Measurements from ENCODE around the gene ENPP5.
"Not testable (repeated sequence)": the region's sequence is repeated elsewhere in the genome, so short reads cannot be mapped to it uniquely, and the experiment has no call there.

ENPP5 gene

GRCh38 chr6:46186583-46186982 lies 15.8 kb upstream of the ENPP5 start:
- Histone ChIP-seq H4K20me1 (no peaks in the 10 kb centered on the region), H3K4me1 (no peaks in the 10 kb centered on the region), H3K36me3 (no peaks in the 10 kb centered on the region), H3K27me3 (no peaks in the 10 kb centered on the region), H3K9ac (no peak overlapping the region), H3K27ac (no peak overlapping the region), H3K4me3 (no peak overlapping the region), H3K9me3 (replicated peaks in 1 of 11) (no peaks in the 10 kb centered on the region), H3K4me2 (no peak overlapping the region)
- TF ChIP-seq Cebpa-rat (IDR thresholded peaks at IDR 0.05): no peak

GRCh38 chr6:46184114-46184513 lies 13.3 kb upstream of the ENPP5 start:
- Histone ChIP-seq H3K27me3 (no peaks in the 10 kb centered on the region), H3K9ac (no peak overlapping the region), H3K4me1 (no peaks in the 10 kb centered on the region), H3K36me3 (no peaks in the 10 kb centered on the region), H4K20me1 (no peaks in the 10 kb centered on the region), H3K4me2 (no peak overlapping the region), H3K9me3 (replicated peaks in 1 of 11) (no peaks in the 10 kb centered on the region), H3K4me3 (no peak overlapping the region), H3K27ac (no peak overlapping the region)
- TF ChIP-seq Cebpa-rat (IDR thresholded peaks at IDR 0.05): no peak

- H3K36me3 ChIP-seq: no peaks in the 10 kb centered on the region
- no peak for TF ChIP-seq Cebpa-rat (IDR thresholded peaks at IDR 0.05)
- no peak overlapping the region for H3K9ac ChIP-seq
- H3K4me3 ChIP-seq: no peak overlapping the region
- H3K9me3 ChIP-seq (replicated peaks in 1 of 11): no peaks in the 10 kb centered on the region; a peak in 1 of 22 replicates
- no peak overlapping the region for H3K4me2 ChIP-seq
- no peak overlapping the region for H3K27ac ChIP-seq
- H4K20me1 ChIP-seq: no peaks in the 10 kb centered on the region
- no peaks in the 10 kb centered on the region for H3K4me1 ChIP-seq
- no peaks in the 10 kb centered on the region for H3K27me3 ChIP-seq
Measured at GRCh38 chr6:46175976-46176375, 5.2 kb upstream of the ENPP5 start.

GRCh38 chr6:46175446-46175845 lies 4.7 kb upstream of the ENPP5 start:
- no peaks in the 10 kb centered on the region for H3K4me1 ChIP-seq
- no peaks in the 10 kb centered on the region for H3K27me3 ChIP-seq
- no peak overlapping the region for H3K27ac ChIP-seq
- no peaks in the 10 kb centered on the region for H4K20me1 ChIP-seq
- no peak overlapping the region for H3K4me2 ChIP-seq
- no peaks in the 10 kb centered on the region for H3K36me3 ChIP-seq
- TF ChIP-seq Cebpa-rat (IDR thresholded peaks at IDR 0.05): no peak
- H3K9ac ChIP-seq: no peak overlapping the region
- H3K4me3 ChIP-seq: no peak overlapping the region
- peaks cover 0 to 4% (median 0%) of the 10 kb centered on the region in 11 experiments; a peak in 2 of 22 replicates for H3K9me3 ChIP-seq (replicated peaks in 1 of 11)

- no peaks in the 10 kb centered on the region for H4K20me1 ChIP-seq
- H3K36me3 ChIP-seq: no peaks in the 10 kb centered on the region
- peaks cover 0 to 7% (median 0%) of the 10 kb centered on the region in 11 experiments; a peak in 2 of 22 replicates for H3K9me3 ChIP-seq (replicated peaks in 1 of 11)
- TF ChIP-seq Cebpa-rat (IDR thresholded peaks at IDR 0.05): no peak
- no peak overlapping the region for H3K4me3 ChIP-seq
- H3K27me3 ChIP-seq: no peaks in the 10 kb centered on the region
- H3K27ac ChIP-seq: no peak overlapping the region
- no peak overlapping the region for H3K9ac ChIP-seq
- H3K4me1 ChIP-seq: no peaks in the 10 kb centered on the region
- no peak overlapping the region for H3K4me2 ChIP-seq
Measured at GRCh38 chr6:46174904-46175303, 4.1 kb upstream of the ENPP5 start.

- H3K4me2 ChIP-seq: no peak overlapping the region
- H4K20me1 ChIP-seq: no peaks in the 10 kb centered on the region
- no peak overlapping the region for H3K4me3 ChIP-seq
- H3K27me3 ChIP-seq: no peaks in the 10 kb centered on the region
- no peaks in the 10 kb centered on the region for H3K4me1 ChIP-seq
- no peak for TF ChIP-seq Cebpa-rat (IDR thresholded peaks at IDR 0.05)
- H3K9ac ChIP-seq: no peak overlapping the region
- peaks cover 0 to 7% (median 0%) of the 10 kb centered on the region in 11 experiments; a peak in 2 of 22 replicates for H3K9me3 ChIP-seq (replicated peaks in 1 of 11)
- H3K27ac ChIP-seq: no peak overlapping the region
- H3K36me3 ChIP-seq: no peaks in the 10 kb centered on the region
Measured at GRCh38 chr6:46172176-46172575, 1.4 kb upstream of the ENPP5 start.

GRCh38 chr6:46160102-46160501 lies 10.7 kb downstream of the ENPP5 start:
- TF ChIP-seq Cebpa-rat (IDR thresholded peaks at IDR 0.05): no peak
- Histone ChIP-seq H3K4me3 (no peak overlapping the region), H3K4me2 (no peak overlapping the region), H3K36me3 (no peaks in the 10 kb centered on the region), H3K27me3 (no peaks in the 10 kb centered on the region), H4K20me1 (no peaks in the 10 kb centered on the region), H3K9me3 (replicated peaks in 1 of 11) (peaks cover 0 to 16% (median 10%) of the 10 kb centered on the region in 11 experiments; a peak in 13 of 22 replicates), H3K4me1 (peaks cover 0 to 12% (median 2%) of the 10 kb centered on the region in 10 experiments; a peak in 8 of 20 replicates), H3K9ac (no peak overlapping the region), H3K27ac (no peak overlapping the region)

GRCh38 chr6:46159229-46159628 lies 11.6 kb downstream of the ENPP5 start:
- H3K9me3 ChIP-seq (replicated peaks in 1 of 11): peaks cover 0 to 16% (median 9%) of the 10 kb centered on the region in 11 experiments; a peak in 13 of 22 replicates
- no peak overlapping the region for H3K4me3 ChIP-seq
- no peak overlapping the region for H3K27ac ChIP-seq
- no peaks in the 10 kb centered on the region for H3K27me3 ChIP-seq
- no peak overlapping the region for H3K9ac ChIP-seq
- no peak overlapping the region for H3K4me2 ChIP-seq
- no peaks in the 10 kb centered on the region for H4K20me1 ChIP-seq
- no peaks in the 10 kb centered on the region for H3K36me3 ChIP-seq
- peaks cover 0 to 21% (median 4%) of the 10 kb centered on the region in 10 experiments; a peak in 9 of 20 replicates for H3K4me1 ChIP-seq
- TF ChIP-seq Cebpa-rat (IDR thresholded peaks at IDR 0.05): no peak

GRCh38 chr6:46156701-46157100 lies 14.1 kb downstream of the ENPP5 start:
- Histone ChIP-seq H3K9ac (no peak overlapping the region), H3K4me3 (no peak overlapping the region), H3K27me3 (no peaks in the 10 kb centered on the region), H3K4me1 (peaks cover 0 to 38% (median 10%) of the 10 kb centered on the region in 10 experiments; a peak in 12 of 20 replicates), H3K27ac (no peak overlapping the region), H3K9me3 (replicated peaks in 1 of 11) (peaks cover 0 to 26% (median 15%) of the 10 kb centered on the region in 11 experiments; a peak in 15 of 22 replicates), H4K20me1 (no peaks in the 10 kb centered on the region), H3K4me2 (no peak overlapping the region), H3K36me3 (no peaks in the 10 kb centered on the region)
- TF ChIP-seq Cebpa-rat (IDR thresholded peaks at IDR 0.05): no peak

- not testable (repeated sequence) for H3K9ac ChIP-seq; H4K20me1 ChIP-seq; H3K36me3 ChIP-seq; H3K27ac ChIP-seq; H3K4me2 ChIP-seq; H3K27me3 ChIP-seq; H3K9me3 ChIP-seq (replicated peaks in 1 of 11); H3K4me3 ChIP-seq
- H3K4me1 ChIP-seq: peaks cover 0 to 15% (median 6%) of the 10 kb centered on the region in 10 experiments; a peak in 11 of 20 replicates
Measured at GRCh38 chr6:46149066-46149465, 21.7 kb downstream of the ENPP5 start.

All from BLaER1 treated with 17β-estradiol and CSF1 and Interleukin-3, amounts not matched to agents 10 nM and 100 nM (cell line).